Prostate gland (tissue), 2 donors: ENCODE measurements around the gene DOCK3.

Experiments used
- POLR2A ChIP-seq: fragments of 450-650 bp; IDR thresholded peaks from one replicate; pipeline ENCODE4 v1.6.1; 2016; ENCODE audit warnings: antibody characterized with exemption, mild to moderate bottlenecking
- TF ChIP-seq, protein P1 (sequence below), 4 experiments: fragments of 200-600 bp in 2 of 4; fragments of 450-650 bp in 2 of 4; sonication (generic) in 2 of 4; IDR thresholded peaks; 1 replicate in 3 of 4; 2 replicates in 1 of 4; pipeline ENCODE4 v1.5.1; 2016 to 2019; ENCODE audit warnings: antibody characterized with exemption in 4 of 4, mild to moderate bottlenecking in 2 of 4, moderate library complexity in 2 of 4

DNA sequence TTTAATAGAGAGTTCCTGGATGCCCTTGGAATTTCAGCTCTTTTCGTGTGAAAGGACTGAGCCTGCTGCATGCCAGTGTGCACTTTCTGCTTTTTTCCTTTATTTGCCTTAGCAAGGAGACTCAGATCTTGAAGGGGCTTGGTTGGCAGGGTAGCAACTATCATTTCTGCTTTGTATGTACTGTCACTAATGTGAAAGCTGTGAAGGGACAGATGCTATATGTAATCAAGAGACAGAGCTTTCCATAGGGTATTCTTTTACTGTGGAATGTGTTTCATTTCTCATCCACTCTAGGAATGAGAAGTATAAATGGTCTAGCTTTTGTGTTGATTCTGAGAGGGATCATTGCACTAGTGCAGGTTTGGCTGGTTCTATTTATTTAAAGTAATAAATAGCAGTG lies 377.8 kb downstream of the DOCK3 start:
- TF ChIP-seq, protein P1, sequence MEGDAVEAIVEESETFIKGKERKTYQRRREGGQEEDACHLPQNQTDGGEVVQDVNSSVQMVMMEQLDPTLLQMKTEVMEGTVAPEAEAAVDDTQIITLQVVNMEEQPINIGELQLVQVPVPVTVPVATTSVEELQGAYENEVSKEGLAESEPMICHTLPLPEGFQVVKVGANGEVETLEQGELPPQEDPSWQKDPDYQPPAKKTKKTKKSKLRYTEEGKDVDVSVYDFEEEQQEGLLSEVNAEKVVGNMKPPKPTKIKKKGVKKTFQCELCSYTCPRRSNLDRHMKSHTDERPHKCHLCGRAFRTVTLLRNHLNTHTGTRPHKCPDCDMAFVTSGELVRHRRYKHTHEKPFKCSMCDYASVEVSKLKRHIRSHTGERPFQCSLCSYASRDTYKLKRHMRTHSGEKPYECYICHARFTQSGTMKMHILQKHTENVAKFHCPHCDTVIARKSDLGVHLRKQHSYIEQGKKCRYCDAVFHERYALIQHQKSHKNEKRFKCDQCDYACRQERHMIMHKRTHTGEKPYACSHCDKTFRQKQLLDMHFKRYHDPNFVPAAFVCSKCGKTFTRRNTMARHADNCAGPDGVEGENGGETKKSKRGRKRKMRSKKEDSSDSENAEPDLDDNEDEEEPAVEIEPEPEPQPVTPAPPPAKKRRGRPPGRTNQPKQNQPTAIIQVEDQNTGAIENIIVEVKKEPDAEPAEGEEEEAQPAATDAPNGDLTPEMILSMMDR (IDR thresholded peaks at IDR 0.05) = no peak
- no peak for TF ChIP-seq POLR2A
